NCI-H1930 (cell line): ENCODE data around the gene HAUS3.
"Not testable (repeated sequence)": the region's sequence is repeated elsewhere in the genome, so short reads cannot be mapped to it uniquely, and the experiment has no call there.

Source experiments
- DNase-seq, 2 experiments: peaks; one replicate each; lab custom pipeline; 2025; lab: John Stamatoyannopoulos, UW

The HAUS3 gene

GRCh38 chr4:2275546-2276251 is 33.8 kb upstream of the HAUS3 start:
- DNase-seq, result no peak

GRCh38 chr4:2275044-2275397 is 33.1 kb upstream of the HAUS3 start:
- DNase-seq, result not testable (repeated sequence)

GRCh38 chr4:2274320-2275043 is 32.6 kb upstream of the HAUS3 start:
- no peak for DNase-seq

- no peak for DNase-seq
Measured at GRCh38 chr4:2273657-2274319, 31.9 kb upstream of the HAUS3 start.

- no peak for DNase-seq
Measured at GRCh38 chr4:2273221-2273620, 31.3 kb upstream of the HAUS3 start.

GRCh38 chr4:2272828-2273120 is 30.9 kb upstream of the HAUS3 start:
- DNase-seq, result no peak

- DNase-seq, result no peak
Measured at GRCh38 chr4:2272026-2272827, 30.3 kb upstream of the HAUS3 start.

- no peak for DNase-seq
Measured at GRCh38 chr4:2271279-2272025, 29.5 kb upstream of the HAUS3 start.

GRCh38 chr4:2270341-2271165 is 28.6 kb upstream of the HAUS3 start:
- DNase-seq, result no peak

GRCh38 chr4:2269618-2270163 is 27.8 kb upstream of the HAUS3 start:
- DNase-seq, result no peak

GRCh38 chr4:2269206-2269531 is 27.2 kb upstream of the HAUS3 start:
- no peak for DNase-seq

GRCh38 chr4:2268357-2269205 is 26.7 kb upstream of the HAUS3 start:
- DNase-seq, result no peak

GRCh38 chr4:2267841-2268240 is 25.9 kb upstream of the HAUS3 start:
- no peak for DNase-seq

GRCh38 chr4:2267320-2267811 is 25.4 kb upstream of the HAUS3 start:
- no peak for DNase-seq

GRCh38 chr4:2266821-2267220 is 24.9 kb upstream of the HAUS3 start:
- no peak for DNase-seq

GRCh38 chr4:2266181-2266580 is 24.3 kb upstream of the HAUS3 start:
- no peak for DNase-seq

- DNase-seq, result no peak
Measured at GRCh38 chr4:2265113-2266110, 23.5 kb upstream of the HAUS3 start.

- no peak for DNase-seq
Measured at GRCh38 chr4:2264481-2265041, 22.6 kb upstream of the HAUS3 start.
